Uterus (tissue), 4 donors: ENCODE measurements around the gene HSF2. TPM values are rescaled to one million over a fixed set of nuclear protein-coding genes. Genes with fewer than 3 reads are reported as not detected.

Experiments used
- DNase-seq, 2 donors: peaks; one replicate each; pipeline ENCODE4 v3.0.0-alpha.2; 2019 to 2020
- H3K27ac ChIP-seq, 2 donors: fragments of 200-600 bp; sonication (generic); 1 replicate in 1 of 2; 2 replicates in 1 of 2; pipeline ENCODE4 v1.5.1; 2016 to 2018
- H3K27me3 ChIP-seq, 2 donors: fragments of 200-600 bp; sonication (generic); one replicate each; pipeline ENCODE4 v1.5.1; 2018 to 2019; ENCODE audit warnings: control low read depth in 1 of 2
- H3K36me3 ChIP-seq, 2 donors: fragments of 200-600 bp; sonication (generic); one replicate each; pipeline ENCODE4 v1.5.1; 2019; ENCODE audit warnings: control low read depth in 1 of 2
- H3K4me1 ChIP-seq, 2 donors: fragments of 200-600 bp; sonication (generic); one replicate each; pipeline ENCODE4 v1.5.1; 2018 to 2019; ENCODE audit warnings: control low read depth in 1 of 2
- H3K4me3 ChIP-seq, 2 donors: fragments of 200-600 bp; sonication (generic); 1 replicate in 1 of 2; 2 replicates in 1 of 2; pipeline ENCODE4 v1.5.1; 2018 to 2019; ENCODE audit warnings: mild to moderate bottlenecking in 1 of 2
- H3K9me3 ChIP-seq, 2 donors: fragments of 200-600 bp; sonication (generic); one replicate each; pipeline ENCODE4 v1.5.1; 2019; ENCODE audit warnings: control low read depth in 1 of 2
- POLR2A ChIP-seq, 2 donors: fragments of 450-650 bp; IDR thresholded peaks; one replicate each; pipeline ENCODE4 v1.6.1; 2016; ENCODE audit warnings: antibody characterized with exemption in 2 of 2, mild to moderate bottlenecking in 1 of 2, moderate library complexity in 1 of 2
- intact Hi-C: fragments of 100-400 bp; cut with DNase I; formaldehyde crosslinking; loops from one replicate; pipeline ENCODE4 v1.15.1; 2023; ENCODE audit warnings: low total_unique reads
- total RNA-seq, 4 donors: library from RNA; depleted of rRNA in 3 of 4; stranded (reverse); fragments of >200 nt in 3 of 4; gene quantifications; one replicate each; pipeline versions ENCODE4 v1.1.0 to v1.2.4, GENCODE V29; 2014 to 2023
- TF ChIP-seq, protein P1 (sequence below), 4 experiments: fragments of 200-600 bp in 2 of 4; fragments of 450-650 bp in 2 of 4; sonication (generic) in 2 of 4; IDR thresholded peaks; one replicate each; pipeline ENCODE4 v1.5.1; 2016 to 2019; ENCODE audit warnings: antibody characterized with exemption in 4 of 4, mild to moderate bottlenecking in 2 of 4, moderate library complexity in 1 of 4
- donor health status: DM: yes; HTN: yes; CAD: no.

Gene HSF2
- total RNA-seq, 4 donors from 2014 or later = 19.0 to 72.4 (median 33.4) TPM

- intact Hi-C loops = no loop called here
- H3K4me1 ChIP-seq = peaks cover 0 to 3% of the 10 kb centered on the region in 2 donors
- TF ChIP-seq, protein P1, sequence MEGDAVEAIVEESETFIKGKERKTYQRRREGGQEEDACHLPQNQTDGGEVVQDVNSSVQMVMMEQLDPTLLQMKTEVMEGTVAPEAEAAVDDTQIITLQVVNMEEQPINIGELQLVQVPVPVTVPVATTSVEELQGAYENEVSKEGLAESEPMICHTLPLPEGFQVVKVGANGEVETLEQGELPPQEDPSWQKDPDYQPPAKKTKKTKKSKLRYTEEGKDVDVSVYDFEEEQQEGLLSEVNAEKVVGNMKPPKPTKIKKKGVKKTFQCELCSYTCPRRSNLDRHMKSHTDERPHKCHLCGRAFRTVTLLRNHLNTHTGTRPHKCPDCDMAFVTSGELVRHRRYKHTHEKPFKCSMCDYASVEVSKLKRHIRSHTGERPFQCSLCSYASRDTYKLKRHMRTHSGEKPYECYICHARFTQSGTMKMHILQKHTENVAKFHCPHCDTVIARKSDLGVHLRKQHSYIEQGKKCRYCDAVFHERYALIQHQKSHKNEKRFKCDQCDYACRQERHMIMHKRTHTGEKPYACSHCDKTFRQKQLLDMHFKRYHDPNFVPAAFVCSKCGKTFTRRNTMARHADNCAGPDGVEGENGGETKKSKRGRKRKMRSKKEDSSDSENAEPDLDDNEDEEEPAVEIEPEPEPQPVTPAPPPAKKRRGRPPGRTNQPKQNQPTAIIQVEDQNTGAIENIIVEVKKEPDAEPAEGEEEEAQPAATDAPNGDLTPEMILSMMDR (IDR thresholded peaks at IDR 0.05) = no peak
Observed at GRCh38 chr6:122406187-122406586, 6.7 kb downstream of the HSF2 start.

GRCh38 chr6:122407712-122408111 lies 8.3 kb downstream of the HSF2 start:
- H3K36me3 ChIP-seq = no peaks in the 10 kb centered on the region
- no peak overlapping the region for H3K27ac ChIP-seq
- TF ChIP-seq, protein P1 (IDR thresholded peaks at IDR 0.05) = no peak
- TF ChIP-seq POLR2A (IDR thresholded peaks at IDR 0.05) = no peak
- no peaks in the 10 kb centered on the region for H3K9me3 ChIP-seq
- H3K27me3 ChIP-seq = no peaks in the 10 kb centered on the region
- no peaks in the 10 kb centered on the region for H3K4me1 ChIP-seq
- DNase-seq = no peak
- no peak overlapping the region for H3K4me3 ChIP-seq
- intact Hi-C loops = no loop called here

More at GRCh38 chr6:122406187-122406586, 6.7 kb downstream of the HSF2 start:
- no peaks in the 10 kb centered on the region for H3K27me3 ChIP-seq
- H3K4me3 ChIP-seq = no peak overlapping the region
- no peaks in the 10 kb centered on the region for H3K9me3 ChIP-seq
- no peaks in the 10 kb centered on the region for H3K36me3 ChIP-seq
- no peak overlapping the region for H3K27ac ChIP-seq
- no peak for DNase-seq

- no peaks in the 10 kb centered on the region for H3K27me3 ChIP-seq
- H3K9me3 ChIP-seq = no peaks in the 10 kb centered on the region
- H3K27ac ChIP-seq = no peak overlapping the region
- no peaks in the 10 kb centered on the region for H3K36me3 ChIP-seq
- TF ChIP-seq, protein P1 (IDR thresholded peaks at IDR 0.05) = no peak
- no peak for TF ChIP-seq POLR2A (IDR thresholded peaks at IDR 0.05)
- H3K4me1 ChIP-seq = no peaks in the 10 kb centered on the region
- intact Hi-C loops = no loop called here
- H3K4me3 ChIP-seq = no peak overlapping the region
- DNase-seq = no peak
Observed at GRCh38 chr6:122408240-122408639, 8.8 kb downstream of the HSF2 start.

DNA sequence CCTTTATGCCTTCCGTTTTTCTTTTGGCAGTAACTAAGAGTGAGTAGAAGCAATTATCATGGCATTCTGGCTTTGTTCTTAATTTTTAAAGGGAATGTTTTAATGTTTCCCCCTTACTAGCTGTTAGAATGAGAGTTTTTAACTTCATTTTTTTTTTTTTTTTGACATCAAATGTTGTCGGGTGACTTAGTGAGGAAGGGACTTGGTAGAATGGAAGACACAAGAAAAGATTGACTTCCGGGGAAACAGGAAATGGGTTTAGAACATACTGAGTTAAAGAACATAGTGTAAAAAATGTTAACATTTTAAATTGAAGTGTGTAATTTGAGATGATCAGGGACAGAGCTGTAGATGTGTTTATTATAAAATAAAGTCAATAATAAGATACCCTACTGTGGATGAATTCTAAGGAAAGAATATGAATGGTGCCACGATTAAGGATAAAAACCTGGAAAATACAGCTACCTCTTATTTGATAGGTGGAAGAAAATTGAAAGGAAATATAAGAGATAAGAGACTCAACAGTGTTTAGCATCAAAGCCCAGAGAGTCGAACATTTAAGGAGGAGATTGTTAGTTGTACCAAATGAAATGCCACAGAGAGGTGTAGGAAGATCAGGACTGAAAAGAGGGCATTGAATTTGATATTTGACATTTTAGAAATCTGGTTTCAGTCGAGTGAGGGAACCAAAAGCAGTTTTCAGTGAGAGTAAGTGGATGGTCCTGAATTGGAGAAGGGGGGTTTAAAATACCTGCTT lies 9.4 kb downstream of the HSF2 start:
- Histone ChIP-seq H3K4me1 (no peaks in the 10 kb centered on the region), H3K36me3 (no peaks in the 10 kb centered on the region), H3K27me3 (no peaks in the 10 kb centered on the region), H3K4me3 (no peak overlapping the region), H3K9me3 (no peaks in the 10 kb centered on the region), H3K27ac (no peak overlapping the region)
- DNase-seq = no peak
- intact Hi-C loops = no loop called here
- TF ChIP-seq, protein P1 (IDR thresholded peaks at IDR 0.05) = no peak
- no peak for TF ChIP-seq POLR2A (IDR thresholded peaks at IDR 0.05)

- no peak overlapping the region for H3K27ac ChIP-seq
- no peaks in the 10 kb centered on the region for H3K4me1 ChIP-seq
- no peaks in the 10 kb centered on the region for H3K36me3 ChIP-seq
- no peak overlapping the region for H3K4me3 ChIP-seq
- intact Hi-C loops = no loop called here
- no peaks in the 10 kb centered on the region for H3K9me3 ChIP-seq
- DNase-seq = no peak
- no peaks in the 10 kb centered on the region for H3K27me3 ChIP-seq
- TF ChIP-seq, protein P1 (IDR thresholded peaks at IDR 0.05) = no peak
- no peak for TF ChIP-seq POLR2A (IDR thresholded peaks at IDR 0.05)
Observed at GRCh38 chr6:122412001-122412400, 12.5 kb downstream of the HSF2 start.
